Measurements from ENCODE around the gene NPFFR1.
"Not testable (repeated sequence)": the region's sequence is repeated elsewhere in the genome, so short reads cannot be mapped to it uniquely, and the experiment has no call there.

Gene NPFFR1

GRCh38 chr10:70265032-70265689 is 18.6 kb downstream of the NPFFR1 start:
- Histone ChIP-seq H3K27me3 (ENCODE audit: insufficient read depth, poor library complexity, severe bottlenecking) (no peaks in the 10 kb centered on the region), H3K4me3 (replicated peaks; ENCODE audit: insufficient read depth, low read length) (no peak overlapping the region), H3K27ac (replicated peaks) (no peak overlapping the region)
- DNase-seq (ENCODE audit: low read depth in 1 of 2, low spot score in 1 of 2), result no peak
- TF ChIP-seq GABPA (IDR thresholded peaks at IDR 0.05; ENCODE audit: low read depth), result no peak
- TF ChIP-seq POLR2AphosphoS5 (IDR thresholded peaks at IDR 0.05; ENCODE audit: low read depth), result no peak
- TF ChIP-seq CTCF (IDR thresholded peaks at IDR 0.05; ENCODE audit: insufficient read depth, low read length), result no peak
- TF ChIP-seq SPI1 (IDR thresholded peaks at IDR 0.05; ENCODE audit: borderline replicate concordance, low read depth), result no peak

- no peak for DNase-seq (ENCODE audit: low read depth in 1 of 2, low spot score in 1 of 2)
- TF ChIP-seq POLR2AphosphoS5 (IDR thresholded peaks at IDR 0.05; ENCODE audit: low read depth), result no peak
- no peak for TF ChIP-seq CTCF (IDR thresholded peaks at IDR 0.05; ENCODE audit: insufficient read depth, low read length)
- no peak for TF ChIP-seq SPI1 (IDR thresholded peaks at IDR 0.05; ENCODE audit: borderline replicate concordance, low read depth)
- no peak for TF ChIP-seq GABPA (IDR thresholded peaks at IDR 0.05; ENCODE audit: low read depth)
- peak; percentile 88 for TF ChIP-seq REST (IDR thresholded peaks at IDR 0.05; ENCODE audit: insufficient replicate concordance, low read depth)
- Histone ChIP-seq H3K27ac (replicated peaks) (no peak overlapping the region), H3K4me3 (replicated peaks; ENCODE audit: insufficient read depth, low read length) (no peak overlapping the region), H3K27me3 (ENCODE audit: insufficient read depth, poor library complexity, severe bottlenecking) (peaks cover under 1% of the 10 kb centered on the region)
Measured at GRCh38 chr10:70260734-70261133, 23.1 kb downstream of the NPFFR1 start.

- DNase-seq (ENCODE audit: low read depth in 1 of 2, low spot score in 1 of 2), result no peak
- Histone ChIP-seq H3K27ac (replicated peaks) (no peak overlapping the region), H3K27me3 (ENCODE audit: insufficient read depth, poor library complexity, severe bottlenecking) (peaks cover 5% of the 10 kb centered on the region), H3K4me3 (replicated peaks; ENCODE audit: insufficient read depth, low read length) (no peak overlapping the region)
- TF ChIP-seq SPI1 (IDR thresholded peaks at IDR 0.05; ENCODE audit: borderline replicate concordance, low read depth) (no peak), POLR2AphosphoS5 (IDR thresholded peaks at IDR 0.05; ENCODE audit: low read depth) (no peak), CTCF (IDR thresholded peaks at IDR 0.05; ENCODE audit: insufficient read depth, low read length) (no peak), REST (IDR thresholded peaks at IDR 0.05; ENCODE audit: insufficient replicate concordance, low read depth) (no peak), GABPA (IDR thresholded peaks at IDR 0.05; ENCODE audit: low read depth) (no peak)
Measured at GRCh38 chr10:70260259-70260658, 23.5 kb downstream of the NPFFR1 start.

GRCh38 chr10:70258216-70258615 is 25.6 kb downstream of the NPFFR1 start:
- DNase-seq (ENCODE audit: low read depth in 1 of 2, low spot score in 1 of 2), result no peak
- Histone ChIP-seq H3K27me3 (ENCODE audit: insufficient read depth, poor library complexity, severe bottlenecking) (peaks cover 13% of the 10 kb centered on the region), H3K4me3 (replicated peaks; ENCODE audit: insufficient read depth, low read length) (no peak overlapping the region), H3K27ac (replicated peaks) (no peak overlapping the region)
- TF ChIP-seq REST (IDR thresholded peaks at IDR 0.05; ENCODE audit: insufficient replicate concordance, low read depth) (no peak), SPI1 (IDR thresholded peaks at IDR 0.05; ENCODE audit: borderline replicate concordance, low read depth) (no peak)

GRCh38 chr10:70257816-70258215 is 26.0 kb downstream of the NPFFR1 start:
- not testable (repeated sequence) for H3K27ac ChIP-seq (replicated peaks); H3K4me3 ChIP-seq (replicated peaks; ENCODE audit: insufficient read depth, low read length); DNase-seq (ENCODE audit: low read depth in 1 of 2, low spot score in 1 of 2)
- peaks cover 13% of the 10 kb centered on the region for H3K27me3 ChIP-seq (ENCODE audit: insufficient read depth, poor library complexity, severe bottlenecking)
